Measurements from ENCODE around the gene NSDHL.

NSDHL gene

GRCh38 chrX:152866386-152866785, 35.5 kb downstream of the NSDHL start:
- TF ChIP-seq CTCF (conservative IDR thresholded peaks at IDR 0.05) (no peak), ZFX (IDR thresholded peaks at IDR 0.05) (no peak)
- no peak overlapping the region for H3K27ac ChIP-seq

GRCh38 chrX:152869972-152870371, 39.1 kb downstream of the NSDHL start:
- H3K27ac ChIP-seq: no peak overlapping the region
- no peak for TF ChIP-seq ZFX (IDR thresholded peaks at IDR 0.05)
- TF ChIP-seq CTCF (conservative IDR thresholded peaks at IDR 0.05): no peak; the same call in 1 of the 2 replicates

- TF ChIP-seq ZFX (IDR thresholded peaks at IDR 0.05) (no peak), CTCF (conservative IDR thresholded peaks at IDR 0.05) (no peak)
- H3K27ac ChIP-seq: no peak overlapping the region
Measured at GRCh38 chrX:152871260-152871659, 40.4 kb downstream of the NSDHL start.

GRCh38 chrX:152872522-152872921, 41.7 kb downstream of the NSDHL start:
- TF ChIP-seq CTCF (conservative IDR thresholded peaks at IDR 0.05) (no peak), ZFX (IDR thresholded peaks at IDR 0.05) (no peak)
- no peak overlapping the region for H3K27ac ChIP-seq

GRCh38 chrX:152873361-152873760, 42.5 kb downstream of the NSDHL start:
- no peak for TF ChIP-seq ZFX (IDR thresholded peaks at IDR 0.05)
- TF ChIP-seq CTCF (conservative IDR thresholded peaks at IDR 0.05): no peak
- H3K27ac ChIP-seq: no peak overlapping the region

GRCh38 chrX:152876931-152877840, 46.3 kb downstream of the NSDHL start:
- no peak overlapping the region for H3K27ac ChIP-seq
- TF ChIP-seq ZFX (IDR thresholded peaks at IDR 0.05) (no peak), CTCF (conservative IDR thresholded peaks at IDR 0.05) (no peak)

GRCh38 chrX:152878976-152879755, 48.3 kb downstream of the NSDHL start:
- TF ChIP-seq ZFX (IDR thresholded peaks at IDR 0.05) (no peak), CTCF (conservative IDR thresholded peaks at IDR 0.05) (no peak)
- no peak overlapping the region for H3K27ac ChIP-seq
